Activated CD4-positive, alpha-beta memory T cell treated with anti-CD3 and anti-CD28 coated beads for 36 hours (primary cell): ENCODE results near the gene C14orf119. TPM values are rescaled to one million over a fixed set of nuclear protein-coding genes. Genes with fewer than 3 reads are reported as not detected.

ENCODE experiments used
- CTCF ChIA-PET: fragments of 350-600 bp; sonication (Branson Sonifier 250); formaldehyde crosslinking; loops from one replicate; lab custom pipeline; 2021; ENCODE audit warnings: antibody characterized with exemption, inconsistent platforms; lab: Charles Lee
- POLR2A ChIA-PET: fragments of 350-600 bp; sonication (Branson Sonifier 250); formaldehyde crosslinking; loops from one replicate; lab custom pipeline; 2021; ENCODE audit warnings: antibody characterized with exemption; lab: Charles Lee
- DNase-seq: peaks from one replicate; pipeline ENCODE4 v3.0.0-alpha.2; 2020
- H3K27ac Mint-ChIP-seq: one replicate; pipeline ENCODE4 v1.8.0; 2021; ENCODE audit warnings: mixed read lengths
- H3K27me3 Mint-ChIP-seq: one replicate; pipeline ENCODE4 v1.8.0; 2021; ENCODE audit warnings: mixed read lengths
- H3K36me3 Mint-ChIP-seq: one replicate; pipeline ENCODE4 v1.8.0; 2021; ENCODE audit warnings: mixed read lengths
- H3K4me1 Mint-ChIP-seq: one replicate; pipeline ENCODE4 v1.8.0; 2021; ENCODE audit warnings: low read depth, mixed read lengths
- H3K4me3 Mint-ChIP-seq: one replicate; pipeline ENCODE4 v1.8.0; 2021; ENCODE audit warnings: mild to moderate bottlenecking, mixed read lengths
- H3K9me3 Mint-ChIP-seq: one replicate; pipeline ENCODE4 v1.8.0; 2021; ENCODE audit warnings: mixed read lengths
- intact Hi-C: fragments of 100-400 bp; cut with micrococcal nuclease; formaldehyde crosslinking; loops from one replicate; pipeline ENCODE4 v1.15.1; 2023
- total RNA-seq, 2 experiments: library from RNA; stranded (reverse); gene quantifications; one replicate each; pipeline ENCODE4 v1.2.3, GENCODE V29; 2021

C14orf119 gene
- total RNA-seq, 2 experiments from 2014 or later: 58.0 to 62.8 TPM

- peaks cover 3% of the 10 kb centered on the region for H3K27me3 Mint-ChIP-seq
- H3K4me1 Mint-ChIP-seq: peaks cover 5% of the 10 kb centered on the region
- intact Hi-C loops: no loop called here
- no peak overlapping the region for H3K27ac Mint-ChIP-seq
- H3K4me3 Mint-ChIP-seq: no peak overlapping the region
- no peaks in the 10 kb centered on the region for H3K9me3 Mint-ChIP-seq
- H3K36me3 Mint-ChIP-seq: no peaks in the 10 kb centered on the region
- no peak for DNase-seq
- POLR2A ChIA-PET: no interaction called here
- CTCF ChIA-PET: interaction anchor here (1.5 kb wide), 1 partner anchor 12 kb away, joined by 4 read pairs; no protein-coding TSS in a partner anchor
Observed at GRCh38 chr14:23132970-23133369, 37.7 kb downstream of the C14orf119 start.

GRCh38 chr14:23136566-23137133, 41.3 kb downstream of the C14orf119 start:
- H3K4me1 Mint-ChIP-seq: no peaks in the 10 kb centered on the region
- H3K36me3 Mint-ChIP-seq: no peaks in the 10 kb centered on the region
- no peak overlapping the region for H3K27ac Mint-ChIP-seq
- CTCF ChIA-PET: interaction anchor here (2.3 kb wide), 1 partner anchor 16 kb away, joined by 8 read pairs; no protein-coding TSS in a partner anchor
- intact Hi-C loops: no loop called here
- no peak overlapping the region for H3K4me3 Mint-ChIP-seq
- no peak for DNase-seq
- POLR2A ChIA-PET: no interaction called here
- no peaks in the 10 kb centered on the region for H3K27me3 Mint-ChIP-seq
- no peaks in the 10 kb centered on the region for H3K9me3 Mint-ChIP-seq

- H3K4me3 Mint-ChIP-seq: no peak overlapping the region
Observed at GRCh38 chr14:23137192-23137812, 42.0 kb downstream of the C14orf119 start.

GRCh38 chr14:23137813-23138535, 42.7 kb downstream of the C14orf119 start:
- no peaks in the 10 kb centered on the region for H3K36me3 Mint-ChIP-seq
- H3K9me3 Mint-ChIP-seq: no peaks in the 10 kb centered on the region
- DNase-seq: no peak
- no peaks in the 10 kb centered on the region for H3K4me1 Mint-ChIP-seq
- no peak overlapping the region for H3K27ac Mint-ChIP-seq
- POLR2A ChIA-PET: no interaction called here
- no peak overlapping the region for H3K4me3 Mint-ChIP-seq
- CTCF ChIA-PET: interaction anchor here (2.3 kb wide), 1 partner anchor 17 kb away, joined by 8 read pairs; no protein-coding TSS in a partner anchor
- no peaks in the 10 kb centered on the region for H3K27me3 Mint-ChIP-seq
- intact Hi-C loops: no loop called here

More at GRCh38 chr14:23137192-23137812, 42.0 kb downstream of the C14orf119 start:
- no peaks in the 10 kb centered on the region for H3K4me1 Mint-ChIP-seq
- intact Hi-C loops: no loop called here
- no peaks in the 10 kb centered on the region for H3K9me3 Mint-ChIP-seq
- no peaks in the 10 kb centered on the region for H3K27me3 Mint-ChIP-seq
- ChIA-PET CTCF (interaction anchor here (2.3 kb wide), 1 partner anchor 16 kb away, joined by 8 read pairs; no protein-coding TSS in a partner anchor), POLR2A (no interaction called here)
- H3K27ac Mint-ChIP-seq: no peak overlapping the region
- H3K36me3 Mint-ChIP-seq: no peaks in the 10 kb centered on the region
- DNase-seq: no peak

- Mint-ChIP-seq H3K27me3 (no peaks in the 10 kb centered on the region), H3K9me3 (no peaks in the 10 kb centered on the region), H3K27ac (no peak overlapping the region), H3K4me3 (no peak overlapping the region), H3K36me3 (no peaks in the 10 kb centered on the region), H3K4me1 (no peaks in the 10 kb centered on the region)
- no peak for DNase-seq
- CTCF ChIA-PET: no interaction called here
- POLR2A ChIA-PET: interaction anchor here (0.6 kb wide), 1 partner anchor 37 kb away, joined by 3 read pairs; no protein-coding TSS in a partner anchor
- intact Hi-C loops: no loop called here
Observed at GRCh38 chr14:23139874-23140273, 44.6 kb downstream of the C14orf119 start.

GRCh38 chr14:23140371-23140770, 45.1 kb downstream of the C14orf119 start:
- H3K27me3 Mint-ChIP-seq: no peaks in the 10 kb centered on the region
- H3K27ac Mint-ChIP-seq: no peak overlapping the region
- H3K4me1 Mint-ChIP-seq: no peaks in the 10 kb centered on the region
- ChIA-PET POLR2A (interaction anchor here (0.5 kb wide), 1 partner anchor 138 kb away, joined by 3 read pairs; no protein-coding TSS in a partner anchor), CTCF (no interaction called here)
- H3K36me3 Mint-ChIP-seq: no peaks in the 10 kb centered on the region
- intact Hi-C loops: no loop called here
- no peak for DNase-seq
- no peak overlapping the region for H3K4me3 Mint-ChIP-seq
- H3K9me3 Mint-ChIP-seq: no peaks in the 10 kb centered on the region

GRCh38 chr14:23141706-23142444, 46.6 kb downstream of the C14orf119 start:
- no peaks in the 10 kb centered on the region for H3K9me3 Mint-ChIP-seq
- CTCF ChIA-PET: interaction anchor here (1.1 kb wide), 1 partner anchor 22 kb away, joined by 5 read pairs; no protein-coding TSS in a partner anchor
- no peak overlapping the region for H3K4me3 Mint-ChIP-seq
- intact Hi-C loops: no loop called here
- H3K27me3 Mint-ChIP-seq: no peaks in the 10 kb centered on the region
- no peak overlapping the region for H3K27ac Mint-ChIP-seq
- no peaks in the 10 kb centered on the region for H3K4me1 Mint-ChIP-seq
- DNase-seq: no peak
- POLR2A ChIA-PET: no interaction called here
- no peaks in the 10 kb centered on the region for H3K36me3 Mint-ChIP-seq

GRCh38 chr14:23142826-23143225, 47.5 kb downstream of the C14orf119 start:
- CTCF ChIA-PET: no interaction called here

GRCh38 chr14:23143911-23144310, 48.6 kb downstream of the C14orf119 start:
- no peaks in the 10 kb centered on the region for H3K36me3 Mint-ChIP-seq
- intact Hi-C loops: no loop called here
- ChIA-PET CTCF (no interaction called here), POLR2A (no interaction called here)
- H3K27ac Mint-ChIP-seq: no peak overlapping the region
- H3K4me1 Mint-ChIP-seq: no peaks in the 10 kb centered on the region
- no peaks in the 10 kb centered on the region for H3K27me3 Mint-ChIP-seq
- no peaks in the 10 kb centered on the region for H3K9me3 Mint-ChIP-seq
- H3K4me3 Mint-ChIP-seq: no peak overlapping the region
- no peak for DNase-seq

More at GRCh38 chr14:23142826-23143225, 47.5 kb downstream of the C14orf119 start:
- Mint-ChIP-seq H3K4me3 (no peak overlapping the region), H3K36me3 (no peaks in the 10 kb centered on the region), H3K27me3 (no peaks in the 10 kb centered on the region), H3K27ac (no peak overlapping the region), H3K4me1 (no peaks in the 10 kb centered on the region), H3K9me3 (no peaks in the 10 kb centered on the region)
- intact Hi-C loops: no loop called here
- POLR2A ChIA-PET: no interaction called here
- DNase-seq: no peak

- POLR2A ChIA-PET: no interaction called here
- intact Hi-C loops: no loop called here
- Mint-ChIP-seq H3K4me3 (no peak overlapping the region), H3K4me1 (no peaks in the 10 kb centered on the region), H3K9me3 (no peaks in the 10 kb centered on the region), H3K27ac (no peak overlapping the region), H3K27me3 (no peaks in the 10 kb centered on the region), H3K36me3 (no peaks in the 10 kb centered on the region)
- no peak for DNase-seq
- CTCF ChIA-PET: no interaction called here
Observed at GRCh38 chr14:23145794-23146350, 50.6 kb downstream of the C14orf119 start.

GRCh38 chr14:23146351-23146910, 51.1 kb downstream of the C14orf119 start:
- POLR2A ChIA-PET: no interaction called here
- DNase-seq: no peak
- no peaks in the 10 kb centered on the region for H3K27me3 Mint-ChIP-seq

More at GRCh38 chr14:23146351-23146910, 51.1 kb downstream of the C14orf119 start:
- CTCF ChIA-PET: interaction anchor here (1.9 kb wide), 1 partner anchor 26 kb away, joined by 6 read pairs; no protein-coding TSS in a partner anchor
- no peaks in the 10 kb centered on the region for H3K4me1 Mint-ChIP-seq
- intact Hi-C loops: no loop called here
- H3K36me3 Mint-ChIP-seq: no peaks in the 10 kb centered on the region
- H3K9me3 Mint-ChIP-seq: no peaks in the 10 kb centered on the region
- H3K4me3 Mint-ChIP-seq: no peak overlapping the region
- H3K27ac Mint-ChIP-seq: no peak overlapping the region
